ENCODE results near the gene CTXND1.

Gene CTXND1

DNA sequence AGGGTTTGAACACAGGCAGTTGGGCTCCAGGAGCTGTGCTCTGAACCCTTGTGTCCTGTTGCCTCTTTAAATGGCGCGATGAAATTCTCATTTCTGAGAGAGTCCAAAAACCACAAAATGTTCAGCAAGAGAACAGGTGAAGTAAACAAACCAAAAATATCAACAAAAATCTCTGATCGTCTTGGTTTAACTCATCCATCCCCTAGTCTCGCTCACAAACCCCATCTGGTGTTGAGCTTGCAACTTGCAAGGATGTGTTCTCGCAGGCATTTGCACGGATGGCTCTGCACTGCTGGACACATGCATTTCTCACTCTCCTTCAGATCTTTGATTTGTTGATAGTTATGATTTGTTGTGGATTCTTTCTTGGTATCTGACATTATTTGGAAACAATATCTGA is 68.1 kb downstream of the CTXND1 start:
- no peak overlapping the region for H3K4me3 ChIP-seq (ENCODE audit: low read length)
- peak; percentile 35 for TF ChIP-seq CTCF (conservative IDR thresholded peaks at IDR 0.05; ENCODE audit: low read length)
- no peak for DNase-seq (ENCODE audit: low read depth)

DNA sequence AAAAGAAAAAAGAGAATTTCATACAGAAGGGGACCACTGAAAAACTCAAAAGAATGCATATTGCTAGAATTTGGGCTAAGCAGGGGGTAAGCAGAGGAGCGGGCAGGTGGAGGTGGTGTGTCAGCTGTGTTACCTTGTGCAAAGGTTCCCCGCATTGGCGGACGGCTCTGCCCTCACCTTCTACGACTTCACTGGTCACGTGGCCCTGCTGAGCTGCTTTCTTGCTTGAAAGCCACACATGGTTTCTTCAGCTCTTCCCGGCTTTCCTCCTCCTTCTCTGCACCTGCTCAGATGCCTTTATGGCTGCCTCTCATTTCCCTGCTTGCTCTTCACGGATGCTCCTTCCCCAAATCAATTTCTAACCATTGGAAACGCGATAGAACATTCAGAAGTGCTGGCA is 68.7 kb downstream of the CTXND1 start:
- DNase-seq (ENCODE audit: low read depth) = no peak
- no peak overlapping the region for H3K4me3 ChIP-seq (ENCODE audit: low read length)
- TF ChIP-seq CTCF (conservative IDR thresholded peaks at IDR 0.05; ENCODE audit: low read length) = no peak

- peak; percentile 87 for DNase-seq (ENCODE audit: low read depth)
- no peak for TF ChIP-seq CTCF (conservative IDR thresholded peaks at IDR 0.05; ENCODE audit: low read length)
Observed at GRCh38 chr15:80182611-80183261, 69.3 kb downstream of the CTXND1 start.

GRCh38 chr15:80180986-80181385 is 71.0 kb downstream of the CTXND1 start:
- no peak for DNase-seq (ENCODE audit: low read depth)
- H3K4me3 ChIP-seq (ENCODE audit: low read length) = no peak overlapping the region
- TF ChIP-seq CTCF (conservative IDR thresholded peaks at IDR 0.05; ENCODE audit: low read length) = no peak

More at GRCh38 chr15:80182611-80183261, 69.3 kb downstream of the CTXND1 start:
- no peak overlapping the region for H3K4me3 ChIP-seq (ENCODE audit: low read length)

DNA sequence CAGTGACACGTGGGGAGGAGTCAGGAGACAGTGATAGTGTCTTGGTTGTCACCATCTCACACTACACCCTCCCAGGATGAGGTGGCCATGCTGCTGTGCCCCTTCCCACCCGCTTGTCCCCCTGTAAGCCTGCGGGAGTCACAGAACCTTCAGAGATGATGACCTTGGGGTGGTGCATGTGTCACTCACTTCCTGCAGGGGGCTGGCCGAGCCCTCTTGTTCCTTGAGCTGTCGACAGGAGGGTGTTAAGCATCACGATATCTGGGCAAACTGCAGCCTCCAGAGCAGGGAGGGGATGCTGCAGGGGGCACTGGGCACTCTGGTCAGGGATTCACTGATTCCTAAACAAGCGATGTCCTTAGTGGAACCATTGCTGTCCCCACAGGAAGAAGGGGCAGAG is 71.5 kb downstream of the CTXND1 start:
- no peak for DNase-seq (ENCODE audit: low read depth)
- TF ChIP-seq CTCF (conservative IDR thresholded peaks at IDR 0.05; ENCODE audit: low read length) = no peak
- H3K4me3 ChIP-seq (ENCODE audit: low read length) = no peak overlapping the region

GRCh38 chr15:80179935-80180334 is 72.1 kb downstream of the CTXND1 start:
- no peak for DNase-seq (ENCODE audit: low read depth)
- no peak for TF ChIP-seq CTCF (conservative IDR thresholded peaks at IDR 0.05; ENCODE audit: low read length)
- H3K4me3 ChIP-seq (ENCODE audit: low read length) = no peak overlapping the region

GRCh38 chr15:80179025-80179759 is 72.8 kb downstream of the CTXND1 start:
- no peak for TF ChIP-seq CTCF (conservative IDR thresholded peaks at IDR 0.05; ENCODE audit: low read length)
- peak; percentile 83 for DNase-seq (ENCODE audit: low read depth)
- no peak overlapping the region for H3K4me3 ChIP-seq (ENCODE audit: low read length)
